Gastroesophageal sphincter (tissue), 4 donors: ENCODE results near the gene HS3ST4. TPM values are rescaled to one million over a fixed set of nuclear protein-coding genes. Genes with fewer than 3 reads are reported as not detected.

ENCODE experiments used
- ATAC-seq: fragments of 150-250 bp; one replicate; pipeline ENCODE4 v1.9.1; 2016; ENCODE audit warnings: mild to moderate bottlenecking, moderate library complexity
- H3K27ac ChIP-seq, 4 donors: fragments of 200-600 bp; sonication (generic) in 3 of 4; 1 replicate in 3 of 4; 2 replicates in 1 of 4; pipeline ENCODE4 v1.5.1; 2016 to 2019
- H3K27me3 ChIP-seq: fragments of 200-600 bp; sonication (generic); one replicate; pipeline ENCODE4 v1.5.1; 2019
- H3K36me3 ChIP-seq, 2 donors: fragments of 200-600 bp; sonication (generic); one replicate each; pipeline ENCODE4 v1.5.1; 2019; ENCODE audit warnings: control low read depth in 1 of 2
- H3K4me1 ChIP-seq, 3 donors: fragments of 200-600 bp; sonication (generic); 1 replicate in 2 of 3; 2 replicates in 1 of 3; pipeline ENCODE4 v1.5.1; 2016 to 2019; ENCODE audit warnings: control low read depth in 2 of 3
- H3K4me3 ChIP-seq, 2 donors: fragments of 200-600 bp; sonication (generic); one replicate each; pipeline ENCODE4 v1.5.1; 2019; ENCODE audit warnings: mild to moderate bottlenecking in 1 of 2, moderate library complexity in 1 of 2
- H3K9me3 ChIP-seq, 3 donors: fragments of 200-600 bp; sonication (generic); one replicate each; pipeline ENCODE4 v1.5.1; 2017 to 2019; ENCODE audit warnings: control low read depth in 2 of 3
- CTCF ChIP-seq, 4 experiments: fragments of 200-600 bp in 2 of 4; fragments of 450-650 bp in 2 of 4; sonication (generic) in 1 of 4; IDR thresholded peaks; one replicate each; pipeline ENCODE4 v1.5.1; 2017 to 2019; ENCODE audit warnings: antibody characterized with exemption in 4 of 4, mild to moderate bottlenecking in 2 of 4, moderate library complexity in 2 of 4
- EP300 ChIP-seq: sonication (generic); formaldehyde crosslinking; IDR thresholded peaks from one replicate; pipeline ENCODE4 v1.6.1; 2017; ENCODE audit warnings: antibody characterized with exemption, mild to moderate bottlenecking
- POLR2A ChIP-seq, 2 donors: fragments of 450-650 bp; IDR thresholded peaks; one replicate each; pipeline ENCODE4 v1.6.1; 2017; ENCODE audit warnings: antibody characterized with exemption in 2 of 2, mild to moderate bottlenecking in 2 of 2, moderate library complexity in 1 of 2
- POLR2AphosphoS5 ChIP-seq: sonication (generic); formaldehyde crosslinking; IDR thresholded peaks from one replicate; pipeline ENCODE4 v1.6.1; 2017; ENCODE audit warnings: antibody characterized with exemption
- WGBS, 2 donors: methylation state at CpG; one replicate each; pipeline ENCODE4 v1.1.5; 2018; ENCODE audit warnings: low coverage in 1 of 2; 5-methylcytosine and 5-hydroxymethylcytosine counted together
- total RNA-seq, 4 donors: library from RNA; depleted of rRNA; stranded (reverse); fragments of >200 nt; gene quantifications; one replicate each; pipeline ENCODE4 v1.1.0, GENCODE V29; 2016

Gene HS3ST4
- total RNA-seq, 4 donors from 2014 or later = 0.12 TPM; not detected in 3

- 68 to 81% methylated on average over 8 to 12 of the region's 13 CpGs for WGBS, 2 donors
- TF ChIP-seq EP300 (no peak), POLR2A (IDR thresholded peaks at IDR 0.05) (no peak), CTCF (IDR thresholded peaks at IDR 0.05) (no peak), POLR2AphosphoS5 (no peak)
- no peak overlapping the region for H3K4me3 ChIP-seq
- no peak overlapping the region for H3K27ac ChIP-seq
- peaks cover 0 to 2% (median 0%) of the 10 kb centered on the region in 3 donors for H3K9me3 ChIP-seq
- no peaks in the 10 kb centered on the region for H3K4me1 ChIP-seq
- H3K36me3 ChIP-seq = no peaks in the 10 kb centered on the region
- no peak for ATAC-seq
- H3K27me3 ChIP-seq = peaks cover 23% of the 10 kb centered on the region
Measured at GRCh38 chr16:25713785-25714570, 22.2 kb downstream of the HS3ST4 start.

GRCh38 chr16:25716186-25716585 lies 24.4 kb downstream of the HS3ST4 start:
- Histone ChIP-seq H3K27me3 (peaks cover 17% of the 10 kb centered on the region), H3K27ac (no peak overlapping the region), H3K36me3 (no peaks in the 10 kb centered on the region), H3K4me3 (no peak overlapping the region), H3K4me1 (no peaks in the 10 kb centered on the region), H3K9me3 (no peaks in the 10 kb centered on the region)
- no peak for TF ChIP-seq CTCF (IDR thresholded peaks at IDR 0.05)
- no peak for TF ChIP-seq POLR2AphosphoS5
- no peak for TF ChIP-seq EP300
- no peak for TF ChIP-seq POLR2A (IDR thresholded peaks at IDR 0.05)
- ATAC-seq = no peak
- 91 to 92% methylated on average over 2 of the region's 2 CpGs for WGBS, 2 donors

GRCh38 chr16:25721439-25721838 lies 29.7 kb downstream of the HS3ST4 start:
- TF ChIP-seq POLR2AphosphoS5 = no peak
- no peak for TF ChIP-seq POLR2A (IDR thresholded peaks at IDR 0.05)
- no peak for TF ChIP-seq CTCF (IDR thresholded peaks at IDR 0.05)
- TF ChIP-seq EP300 = no peak
- H3K9me3 ChIP-seq = no peaks in the 10 kb centered on the region
- ATAC-seq = no peak
- H3K27ac ChIP-seq = no peak overlapping the region
- no peaks in the 10 kb centered on the region for H3K36me3 ChIP-seq
- no peaks in the 10 kb centered on the region for H3K4me1 ChIP-seq
- no peak overlapping the region for H3K4me3 ChIP-seq
- H3K27me3 ChIP-seq = peaks cover 4% of the 10 kb centered on the region
- WGBS, 2 donors = 58 to 61% methylated on average over 3 of the region's 3 CpGs

GRCh38 chr16:25726430-25727098 lies 34.8 kb downstream of the HS3ST4 start:
- no peak overlapping the region for H3K27ac ChIP-seq
- H3K9me3 ChIP-seq = no peaks in the 10 kb centered on the region
- no peak for TF ChIP-seq CTCF (IDR thresholded peaks at IDR 0.05)
- no peak for TF ChIP-seq POLR2A (IDR thresholded peaks at IDR 0.05)
- TF ChIP-seq EP300 = no peak
- no peak for TF ChIP-seq POLR2AphosphoS5
- H3K4me1 ChIP-seq = no peaks in the 10 kb centered on the region
- WGBS, 2 donors = 30 to 46% methylated on average over 5 of the region's 5 CpGs
- no peak for ATAC-seq
- peaks cover 4% of the 10 kb centered on the region for H3K27me3 ChIP-seq
- no peak overlapping the region for H3K4me3 ChIP-seq
- no peaks in the 10 kb centered on the region for H3K36me3 ChIP-seq
